ENCODE data around the gene TMEM260. TPM values are rescaled to one million over a fixed set of nuclear protein-coding genes. Genes with fewer than 3 reads are reported as not detected.

TMEM260 gene
- total RNA-seq, 5 donors from 2014 or later (not counting 1 experiment from before 2014, with no cell fraction given) = 24.4 to 31.8 (median 27.0) TPM

DNA sequence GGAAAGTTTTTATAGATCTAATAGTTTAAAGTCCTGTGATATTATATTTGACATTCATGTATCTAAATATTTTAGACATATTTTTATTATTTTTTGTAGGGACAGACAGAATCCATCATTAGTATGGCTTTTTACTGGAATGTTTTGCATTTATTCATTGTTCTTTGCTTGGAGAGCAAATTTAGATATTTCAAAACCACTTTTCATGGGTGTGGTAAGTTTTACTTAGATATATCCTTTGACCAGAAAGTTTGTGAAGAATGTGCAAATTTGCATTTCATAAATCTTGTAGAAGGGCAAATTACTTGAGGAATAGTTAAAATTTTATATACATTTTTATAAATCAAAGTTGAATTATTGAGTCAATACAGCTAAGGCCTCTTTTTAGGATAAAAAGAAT, 37.5 kb downstream of the TMEM260 start:
- ATAC-seq (replicated peaks in 1 of 4) (no peak), DNase-seq (no peak)
- Mint-ChIP-seq H3K4me1 (no peaks in the 10 kb centered on the region), H3K27ac (no peak overlapping the region), H3K36me3 (peaks cover 56% of the 10 kb centered on the region), H3K27me3 (no peaks in the 10 kb centered on the region), H3K4me3 (no peak overlapping the region), H3K9me3 (no peaks in the 10 kb centered on the region)
- peaks cover 0 to 41% of the 10 kb centered on the region in 2 donors for H3K36me3 ChIP-seq (ENCODE audit: control insufficient read depth in 2 of 2, extremely low read depth in 1 of 2, insufficient read depth in 1 of 2, low read length in 1 of 2)
- ChIA-PET CTCF (no interaction called here), POLR2A (no interaction called here)
- H3K4me3 ChIP-seq (ENCODE audit: control insufficient read depth in 1 of 2, extremely low read depth in 1 of 2, low read length in 1 of 2) = no peak overlapping the region
- no peak overlapping the region for H3K27ac ChIP-seq (ENCODE audit: low read length)
- H3K9me3 ChIP-seq = no peaks in the 10 kb centered on the region
- H3K27me3 ChIP-seq (replicated peaks in 1 of 2; ENCODE audit: control insufficient read depth in 2 of 2, extremely low read depth in 1 of 2, insufficient read depth in 2 of 2, low read length in 1 of 2) = no peaks in the 10 kb centered on the region
- no peaks in the 10 kb centered on the region for H3K4me1 ChIP-seq (ENCODE audit: control insufficient read depth in 1 of 2, extremely low read depth in 1 of 2, insufficient read depth in 2 of 2, low read length in 2 of 2)

DNA sequence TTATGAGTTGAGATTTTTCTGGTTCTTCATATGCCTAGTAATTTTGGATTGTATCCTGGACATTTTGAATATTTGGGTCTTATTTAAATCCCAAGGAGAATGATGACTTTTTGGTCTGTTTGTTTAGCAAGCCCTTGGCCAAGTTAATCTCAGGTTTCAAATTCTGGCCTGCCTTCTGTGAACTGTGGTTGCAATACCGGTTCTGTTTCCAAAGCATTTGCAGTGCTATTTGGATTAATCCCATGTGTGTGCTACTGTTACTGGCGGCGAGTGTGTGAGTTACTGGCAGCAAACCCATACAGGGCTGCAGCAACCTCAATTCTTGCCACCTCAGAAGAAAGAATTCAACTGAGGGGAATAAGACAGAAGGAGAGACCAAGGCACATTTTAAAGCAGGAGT, 51.1 kb downstream of the TMEM260 start:
- DNase-seq (no peak), ATAC-seq (replicated peaks in 1 of 4) (no peak)
- no peak overlapping the region for H3K27ac ChIP-seq (ENCODE audit: low read length)
- CTCF ChIA-PET = no interaction called here
- Mint-ChIP-seq H3K4me1 (no peaks in the 10 kb centered on the region), H3K9me3 (peaks cover 5 to 21% (median 8%) of the 10 kb centered on the region in 3 donors), H3K27me3 (no peaks in the 10 kb centered on the region), H3K4me3 (no peak overlapping the region), H3K27ac (no peak overlapping the region), H3K36me3 (peaks cover 85% of the 10 kb centered on the region)
- no peaks in the 10 kb centered on the region for H3K4me1 ChIP-seq (ENCODE audit: control insufficient read depth in 1 of 2, extremely low read depth in 1 of 2, insufficient read depth in 2 of 2, low read length in 2 of 2)
- H3K9me3 ChIP-seq = peaks cover 2% of the 10 kb centered on the region
- H3K27me3 ChIP-seq (replicated peaks in 1 of 2; ENCODE audit: control insufficient read depth in 2 of 2, extremely low read depth in 1 of 2, insufficient read depth in 2 of 2, low read length in 1 of 2) = no peaks in the 10 kb centered on the region
- H3K36me3 ChIP-seq (ENCODE audit: control insufficient read depth in 2 of 2, extremely low read depth in 1 of 2, insufficient read depth in 1 of 2, low read length in 1 of 2) = peaks cover 3 to 59% of the 10 kb centered on the region in 2 donors
- 100% methylated on average over 3 of the region's 3 CpGs for WGBS (ENCODE audit: insufficient coverage)
- POLR2A ChIA-PET = interaction anchor here in 1 of 2 donors (0.6 kb wide), 1 partner anchor 833 kb away, joined by 5 read pairs; no protein-coding TSS in a partner anchor
- H3K4me3 ChIP-seq (ENCODE audit: control insufficient read depth in 1 of 2, extremely low read depth in 1 of 2, low read length in 1 of 2) = no peak overlapping the region

DNA sequence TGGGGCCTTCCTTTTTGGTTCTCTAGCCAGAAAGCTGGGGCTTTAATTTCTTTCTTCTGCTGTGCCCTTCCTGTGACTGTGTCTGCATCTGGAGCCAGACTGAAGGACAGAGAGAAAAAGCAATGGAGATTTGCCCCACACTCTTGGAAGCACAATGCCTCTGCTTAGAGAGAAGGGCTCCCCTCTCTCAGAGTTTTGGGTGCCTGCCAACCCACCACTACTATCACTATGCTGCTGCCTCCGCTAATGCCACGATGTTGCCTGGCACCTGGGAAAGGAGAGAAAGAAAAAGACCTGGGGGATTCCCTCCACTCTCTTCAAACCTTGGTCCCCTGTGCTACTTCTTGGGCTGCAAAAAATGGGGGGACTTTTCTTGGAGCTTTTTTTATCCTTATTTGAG, 52.6 kb downstream of the TMEM260 start:
- POLR2A ChIA-PET = no interaction called here
- H3K27me3 Mint-ChIP-seq = no peaks in the 10 kb centered on the region

DNA sequence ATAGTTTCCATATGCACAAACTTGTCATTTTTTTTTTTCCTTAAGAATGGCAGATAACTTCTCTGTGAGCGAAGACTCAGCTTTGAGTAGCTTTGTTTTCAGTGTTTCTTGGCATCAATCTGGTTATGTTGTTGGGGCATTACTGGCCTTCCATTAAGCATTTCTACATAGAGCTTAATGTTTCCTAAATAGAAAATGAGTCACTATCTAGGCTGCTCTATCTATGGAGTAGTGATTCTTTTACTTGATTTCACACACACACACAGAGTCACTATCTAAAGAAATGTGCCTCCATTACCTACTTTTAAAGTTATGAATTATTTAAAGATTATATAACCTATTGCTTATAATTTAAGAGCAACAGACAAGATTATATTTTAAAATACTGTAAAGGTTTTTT, 53.9 kb downstream of the TMEM260 start:
- peaks cover 2% of the 10 kb centered on the region for H3K9me3 ChIP-seq
- WGBS (ENCODE audit: insufficient coverage) = no CpG with 5 or more reads among the region's 1 CpG
- CTCF ChIA-PET = interaction anchor here in 1 of 2 donors (0.7 kb wide), 1 partner anchor 772 kb away, joined by 3 read pairs; no protein-coding TSS in a partner anchor

More for the DNA sequence above, 52.6 kb downstream of the TMEM260 start:
- peaks cover 88% of the 10 kb centered on the region for H3K36me3 Mint-ChIP-seq
- DNase-seq (no peak), ATAC-seq (replicated peaks in 1 of 4) (no peak)
- Histone ChIP-seq H3K4me3 (ENCODE audit: control insufficient read depth in 1 of 2, extremely low read depth in 1 of 2, low read length in 1 of 2) (no peak overlapping the region), H3K4me1 (ENCODE audit: control insufficient read depth in 1 of 2, extremely low read depth in 1 of 2, insufficient read depth in 2 of 2, low read length in 2 of 2) (no peaks in the 10 kb centered on the region), H3K36me3 (ENCODE audit: control insufficient read depth in 2 of 2, extremely low read depth in 1 of 2, insufficient read depth in 1 of 2, low read length in 1 of 2) (peaks cover 3 to 66% of the 10 kb centered on the region in 2 donors), H3K27me3 (replicated peaks in 1 of 2; ENCODE audit: control insufficient read depth in 2 of 2, extremely low read depth in 1 of 2, insufficient read depth in 2 of 2, low read length in 1 of 2) (no peaks in the 10 kb centered on the region), H3K27ac (ENCODE audit: low read length) (no peak overlapping the region), H3K9me3 (peaks cover 2% of the 10 kb centered on the region)
- no CpG with 5 or more reads among the region's 2 CpGs for WGBS (ENCODE audit: insufficient coverage)
- H3K4me3 Mint-ChIP-seq = no peak overlapping the region
- H3K27ac Mint-ChIP-seq = no peak overlapping the region
- no peaks in the 10 kb centered on the region for H3K4me1 Mint-ChIP-seq
- CTCF ChIA-PET = no interaction called here
- H3K9me3 Mint-ChIP-seq = peaks cover 5 to 21% (median 8%) of the 10 kb centered on the region in 3 donors

DNA sequence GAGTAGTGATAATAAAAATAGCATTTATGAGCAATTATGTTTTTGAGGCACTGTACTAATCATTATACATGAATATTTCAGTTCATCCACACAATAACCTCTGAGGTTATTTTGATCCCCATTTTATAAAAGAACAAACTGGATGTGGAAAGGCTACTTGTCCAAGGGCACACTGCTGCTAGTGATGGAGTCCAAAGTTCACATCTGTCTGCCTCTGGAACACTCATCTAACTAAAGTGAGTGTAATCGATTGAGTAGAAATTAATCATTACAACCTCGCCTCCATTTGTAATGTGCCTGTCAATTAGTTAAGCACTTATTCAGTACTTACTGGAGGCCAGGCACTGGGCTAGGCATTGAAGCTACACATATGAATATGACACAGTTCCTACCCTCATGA, 55.4 kb downstream of the TMEM260 start:
- Histone ChIP-seq H3K9me3 (no peaks in the 10 kb centered on the region), H3K4me1 (ENCODE audit: control insufficient read depth in 1 of 2, extremely low read depth in 1 of 2, insufficient read depth in 2 of 2, low read length in 2 of 2) (no peaks in the 10 kb centered on the region), H3K27me3 (replicated peaks in 1 of 2; ENCODE audit: control insufficient read depth in 2 of 2, extremely low read depth in 1 of 2, insufficient read depth in 2 of 2, low read length in 1 of 2) (no peaks in the 10 kb centered on the region), H3K27ac (ENCODE audit: low read length) (no peak overlapping the region), H3K4me3 (ENCODE audit: control insufficient read depth in 1 of 2, extremely low read depth in 1 of 2, low read length in 1 of 2) (no peak overlapping the region), H3K36me3 (ENCODE audit: control insufficient read depth in 2 of 2, extremely low read depth in 1 of 2, insufficient read depth in 1 of 2, low read length in 1 of 2) (peaks cover 7 to 77% of the 10 kb centered on the region in 2 donors)
- Mint-ChIP-seq H3K36me3 (peaks cover 92% of the 10 kb centered on the region), H3K27me3 (no peaks in the 10 kb centered on the region), H3K27ac (no peak overlapping the region), H3K9me3 (peaks cover 5 to 9% (median 7%) of the 10 kb centered on the region in 3 donors), H3K4me1 (no peaks in the 10 kb centered on the region), H3K4me3 (no peak overlapping the region)
- WGBS (ENCODE audit: insufficient coverage) = 100% methylated on average over 2 of the region's 2 CpGs
- ChIA-PET CTCF (no interaction called here), POLR2A (no interaction called here)
- DNase-seq (no peak), ATAC-seq (replicated peaks in 1 of 4) (no peak)

More for the DNA sequence above, 53.9 kb downstream of the TMEM260 start:
- Histone ChIP-seq H3K4me1 (ENCODE audit: control insufficient read depth in 1 of 2, extremely low read depth in 1 of 2, insufficient read depth in 2 of 2, low read length in 2 of 2) (no peaks in the 10 kb centered on the region), H3K36me3 (ENCODE audit: control insufficient read depth in 2 of 2, extremely low read depth in 1 of 2, insufficient read depth in 1 of 2, low read length in 1 of 2) (peaks cover 7 to 75% of the 10 kb centered on the region in 2 donors), H3K27me3 (replicated peaks in 1 of 2; ENCODE audit: control insufficient read depth in 2 of 2, extremely low read depth in 1 of 2, insufficient read depth in 2 of 2, low read length in 1 of 2) (no peaks in the 10 kb centered on the region), H3K27ac (ENCODE audit: low read length) (no peak overlapping the region), H3K4me3 (ENCODE audit: control insufficient read depth in 1 of 2, extremely low read depth in 1 of 2, low read length in 1 of 2) (no peak overlapping the region)
- Mint-ChIP-seq H3K9me3 (peaks cover 5 to 16% (median 8%) of the 10 kb centered on the region in 3 donors), H3K4me1 (no peaks in the 10 kb centered on the region), H3K36me3 (peaks cover 91% of the 10 kb centered on the region), H3K27ac (no peak overlapping the region), H3K27me3 (no peaks in the 10 kb centered on the region), H3K4me3 (no peak overlapping the region)
- POLR2A ChIA-PET = interaction anchor here in 1 of 2 donors (0.6 kb wide), 1 partner anchor 726 kb away, joined by 3 read pairs; no protein-coding TSS in a partner anchor
- DNase-seq (no peak), ATAC-seq (replicated peaks in 1 of 4) (no peak)

DNA sequence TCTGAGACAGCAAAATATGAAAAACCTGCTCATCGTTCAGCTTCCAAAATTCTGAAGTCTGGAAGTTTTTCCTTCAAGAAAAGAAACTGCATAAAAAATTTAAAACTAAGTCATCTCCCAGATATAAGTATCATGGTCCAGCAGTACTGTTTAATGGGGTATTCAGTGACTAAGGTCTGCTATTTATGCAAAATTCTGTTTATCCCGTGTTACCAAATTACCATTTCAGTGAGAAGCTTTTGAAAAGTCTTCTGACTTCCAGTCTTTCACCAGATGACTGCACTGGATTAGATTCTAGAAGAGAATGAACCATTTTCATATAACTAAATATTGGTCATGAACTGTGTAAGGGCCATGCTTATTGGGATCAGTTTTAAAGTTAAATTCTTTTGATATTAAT, 67.9 kb downstream of the TMEM260 start:
- Histone ChIP-seq H3K27ac (ENCODE audit: low read length) (no peak overlapping the region), H3K36me3 (ENCODE audit: control insufficient read depth in 2 of 2, extremely low read depth in 1 of 2, insufficient read depth in 1 of 2, low read length in 1 of 2) (peaks cover 0 to 5% of the 10 kb centered on the region in 2 donors), H3K4me1 (ENCODE audit: control insufficient read depth in 1 of 2, extremely low read depth in 1 of 2, insufficient read depth in 2 of 2, low read length in 2 of 2) (no peaks in the 10 kb centered on the region), H3K27me3 (replicated peaks in 1 of 2; ENCODE audit: control insufficient read depth in 2 of 2, extremely low read depth in 1 of 2, insufficient read depth in 2 of 2, low read length in 1 of 2) (no peaks in the 10 kb centered on the region), H3K4me3 (ENCODE audit: control insufficient read depth in 1 of 2, extremely low read depth in 1 of 2, low read length in 1 of 2) (no peak overlapping the region), H3K9me3 (no peaks in the 10 kb centered on the region)
- ChIA-PET POLR2A (interaction anchor here in 1 of 2 donors (0.7 kb wide), 1 partner anchor 115 kb away, joined by 4 read pairs; no protein-coding TSS in a partner anchor), CTCF (interaction anchor here in 1 of 2 donors (0.6 kb wide), 1 partner anchor 431 kb away, joined by 3 read pairs; no protein-coding TSS in a partner anchor)
- DNase-seq = no peak
- Mint-ChIP-seq H3K4me1 (no peaks in the 10 kb centered on the region), H3K9me3 (no peaks in the 10 kb centered on the region), H3K36me3 (peaks cover 27% of the 10 kb centered on the region), H3K27me3 (no peaks in the 10 kb centered on the region), H3K27ac (no peak overlapping the region), H3K4me3 (no peak overlapping the region)
- WGBS (ENCODE audit: insufficient coverage) = no CpG with 5 or more reads among the region's 2 CpGs
- ATAC-seq (replicated peaks in 1 of 4) = no peak
